OCI-LY3 (cell line): ENCODE measurements around the gene EFNA3.

Source experiments
- EZH2phosphoT487 ChIP-seq: fragments of 200-600 bp; shearing (Covaris generic); IDR thresholded peaks from 2 replicates; pipeline ENCODE4 v1.6.1; 2018; ENCODE audit warnings: antibody characterized with exemption, mixed run types, low read depth
- TF ChIP-seq, protein P1 (sequence below): fragments of 200-600, 300-600 bp; sonication (generic); IDR thresholded peaks from 2 replicates; pipeline ENCODE4 v1.5.1; 2014; ENCODE audit warnings: antibody characterized with exemption, low read length, low read depth

DNA sequence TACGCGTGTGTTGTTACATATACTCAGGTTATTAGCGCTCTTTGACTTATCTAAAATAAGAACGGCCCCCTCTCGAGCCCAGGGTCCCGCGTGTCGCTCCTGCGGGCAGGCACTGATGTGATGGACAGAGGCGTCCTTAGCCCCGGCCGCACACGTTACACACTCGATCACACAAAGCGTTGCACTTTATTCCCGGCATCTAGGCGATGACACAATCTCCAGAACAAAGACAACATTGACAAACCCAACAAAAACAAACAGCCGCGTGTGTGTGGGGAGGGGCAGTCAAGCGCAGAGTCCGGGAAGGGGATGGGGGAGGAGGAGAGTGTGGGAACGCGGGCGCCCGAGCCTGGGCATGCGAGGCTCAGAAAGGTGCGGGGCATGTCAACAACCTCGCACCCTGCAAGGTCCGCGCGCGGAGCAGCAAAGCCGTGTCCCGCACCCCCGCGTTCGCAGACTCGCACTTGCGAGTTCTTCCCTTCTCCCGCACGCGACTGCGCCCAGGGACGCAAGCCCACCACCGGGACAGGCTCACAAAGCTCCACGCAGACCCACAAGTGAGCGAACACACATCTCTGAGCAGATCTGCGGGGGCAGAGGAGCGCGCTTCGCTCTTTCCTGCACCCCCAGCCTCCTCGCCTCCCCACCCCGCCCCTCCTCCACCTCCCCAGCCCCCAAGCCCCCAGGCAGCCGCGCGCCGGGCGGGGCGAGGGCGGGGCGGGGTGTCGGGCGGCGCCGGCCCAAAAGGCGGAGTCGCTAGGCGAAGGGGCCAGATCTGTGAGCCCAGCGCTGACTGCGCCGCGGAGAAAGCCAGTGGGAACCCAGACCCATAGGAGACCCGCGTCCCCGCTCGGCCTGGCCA lies 48.7 kb downstream of the EFNA3 start, which contains the start of gene EFNA1:
- TF ChIP-seq, protein P1, sequence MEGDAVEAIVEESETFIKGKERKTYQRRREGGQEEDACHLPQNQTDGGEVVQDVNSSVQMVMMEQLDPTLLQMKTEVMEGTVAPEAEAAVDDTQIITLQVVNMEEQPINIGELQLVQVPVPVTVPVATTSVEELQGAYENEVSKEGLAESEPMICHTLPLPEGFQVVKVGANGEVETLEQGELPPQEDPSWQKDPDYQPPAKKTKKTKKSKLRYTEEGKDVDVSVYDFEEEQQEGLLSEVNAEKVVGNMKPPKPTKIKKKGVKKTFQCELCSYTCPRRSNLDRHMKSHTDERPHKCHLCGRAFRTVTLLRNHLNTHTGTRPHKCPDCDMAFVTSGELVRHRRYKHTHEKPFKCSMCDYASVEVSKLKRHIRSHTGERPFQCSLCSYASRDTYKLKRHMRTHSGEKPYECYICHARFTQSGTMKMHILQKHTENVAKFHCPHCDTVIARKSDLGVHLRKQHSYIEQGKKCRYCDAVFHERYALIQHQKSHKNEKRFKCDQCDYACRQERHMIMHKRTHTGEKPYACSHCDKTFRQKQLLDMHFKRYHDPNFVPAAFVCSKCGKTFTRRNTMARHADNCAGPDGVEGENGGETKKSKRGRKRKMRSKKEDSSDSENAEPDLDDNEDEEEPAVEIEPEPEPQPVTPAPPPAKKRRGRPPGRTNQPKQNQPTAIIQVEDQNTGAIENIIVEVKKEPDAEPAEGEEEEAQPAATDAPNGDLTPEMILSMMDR = no peak
- no peak for TF ChIP-seq EZH2phosphoT487
